T1000 (cell line): Measurements from ENCODE around the gene TSPAN4.

ENCODE experiments used
- DNase-seq: peaks from one replicate; lab custom pipeline; 2025; ENCODE audit warnings: mixed read lengths; lab: John Stamatoyannopoulos, UW

The TSPAN4 gene

GRCh38 chr11:911031-911889 is 68.6 kb downstream of the TSPAN4 start:
- DNase-seq = no peak

GRCh38 chr11:911890-912219 is 69.2 kb downstream of the TSPAN4 start:
- DNase-seq = no peak

GRCh38 chr11:912266-912665 is 69.6 kb downstream of the TSPAN4 start:
- no peak for DNase-seq

GRCh38 chr11:913043-913442 is 70.4 kb downstream of the TSPAN4 start:
- no peak for DNase-seq

- no peak for DNase-seq
Observed at GRCh38 chr11:914204-914603, 71.6 kb downstream of the TSPAN4 start.

- no peak for DNase-seq
Observed at GRCh38 chr11:914747-915501, 72.3 kb downstream of the TSPAN4 start.
